Measurements from ENCODE around the gene CCSAP.
"Not testable (repeated sequence)": the region's sequence is repeated elsewhere in the genome, so short reads cannot be mapped to it uniquely, and the experiment has no call there.

Gene CCSAP

DNA sequence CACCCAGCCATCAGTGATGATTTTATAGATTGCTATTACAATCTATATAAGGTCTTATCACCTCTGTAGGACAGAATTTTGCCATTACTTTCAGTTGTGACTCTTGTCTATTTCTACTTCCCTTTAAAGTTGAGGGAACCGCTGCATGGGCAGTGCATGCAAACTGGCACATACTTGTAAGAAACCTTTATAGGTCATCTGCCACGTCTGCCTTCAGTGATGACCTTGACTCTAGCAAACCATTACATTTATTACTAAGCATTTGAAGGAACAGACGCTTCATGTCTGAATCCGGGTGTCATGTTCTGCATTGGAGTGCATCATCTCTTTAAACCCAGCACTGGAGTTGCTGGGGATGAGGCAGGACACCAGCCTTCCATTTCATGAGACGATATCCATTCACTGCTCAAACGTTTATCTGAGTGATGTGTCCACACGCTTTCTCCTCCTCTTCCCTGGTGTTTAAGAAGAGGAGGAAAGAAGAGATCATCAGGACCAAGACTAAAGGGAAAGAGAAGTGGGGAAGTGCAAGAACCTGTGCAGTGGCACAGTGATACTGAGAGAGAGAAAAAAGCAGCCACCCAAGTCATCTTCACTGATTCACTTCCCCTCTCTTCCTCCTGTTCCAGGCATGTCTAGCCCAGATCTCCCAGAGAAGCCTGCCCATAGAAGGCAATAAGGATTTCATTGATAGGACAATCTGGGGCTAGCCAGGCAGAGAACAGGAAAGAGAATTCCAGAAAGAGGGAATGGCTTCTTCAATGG lies 14.1 kb downstream of the CCSAP start:
- in situ Hi-C loops (cut with MboI; ENCODE audit: low sequenced_read_pairs, unreplicated experiment) = no loop called here
- DNase-seq (ENCODE audit: low spot score) = no peak
- TF ChIP-seq, protein P1, sequence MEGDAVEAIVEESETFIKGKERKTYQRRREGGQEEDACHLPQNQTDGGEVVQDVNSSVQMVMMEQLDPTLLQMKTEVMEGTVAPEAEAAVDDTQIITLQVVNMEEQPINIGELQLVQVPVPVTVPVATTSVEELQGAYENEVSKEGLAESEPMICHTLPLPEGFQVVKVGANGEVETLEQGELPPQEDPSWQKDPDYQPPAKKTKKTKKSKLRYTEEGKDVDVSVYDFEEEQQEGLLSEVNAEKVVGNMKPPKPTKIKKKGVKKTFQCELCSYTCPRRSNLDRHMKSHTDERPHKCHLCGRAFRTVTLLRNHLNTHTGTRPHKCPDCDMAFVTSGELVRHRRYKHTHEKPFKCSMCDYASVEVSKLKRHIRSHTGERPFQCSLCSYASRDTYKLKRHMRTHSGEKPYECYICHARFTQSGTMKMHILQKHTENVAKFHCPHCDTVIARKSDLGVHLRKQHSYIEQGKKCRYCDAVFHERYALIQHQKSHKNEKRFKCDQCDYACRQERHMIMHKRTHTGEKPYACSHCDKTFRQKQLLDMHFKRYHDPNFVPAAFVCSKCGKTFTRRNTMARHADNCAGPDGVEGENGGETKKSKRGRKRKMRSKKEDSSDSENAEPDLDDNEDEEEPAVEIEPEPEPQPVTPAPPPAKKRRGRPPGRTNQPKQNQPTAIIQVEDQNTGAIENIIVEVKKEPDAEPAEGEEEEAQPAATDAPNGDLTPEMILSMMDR (IDR thresholded peaks at IDR 0.05; ENCODE audit: borderline replicate concordance, control extremely low read depth, extremely low read depth, insufficient read depth, missing control alignments) = no peak

DNA sequence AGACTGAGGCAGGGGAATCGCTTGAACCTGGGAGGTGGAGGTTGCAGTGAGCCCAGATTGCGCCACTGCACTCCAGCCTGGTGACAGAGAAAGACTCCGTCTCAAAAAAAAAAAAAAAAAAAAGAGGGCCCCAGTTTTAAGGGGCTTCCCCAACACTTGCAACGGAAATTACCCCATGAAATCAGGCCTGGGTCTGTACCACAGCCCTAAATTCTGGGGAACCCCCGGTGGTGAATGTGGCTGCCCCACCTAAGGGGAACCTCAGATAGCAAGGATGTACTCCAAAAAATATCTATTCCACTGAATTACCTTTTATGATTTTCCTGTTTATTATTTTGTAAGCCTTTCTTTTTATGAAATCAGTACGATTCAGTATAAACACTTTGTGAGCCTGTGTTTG lies 15.1 kb downstream of the CCSAP start:
- in situ Hi-C loops (cut with MboI; ENCODE audit: low sequenced_read_pairs, unreplicated experiment); DNase-seq (ENCODE audit: low spot score): not testable (repeated sequence)

DNA sequence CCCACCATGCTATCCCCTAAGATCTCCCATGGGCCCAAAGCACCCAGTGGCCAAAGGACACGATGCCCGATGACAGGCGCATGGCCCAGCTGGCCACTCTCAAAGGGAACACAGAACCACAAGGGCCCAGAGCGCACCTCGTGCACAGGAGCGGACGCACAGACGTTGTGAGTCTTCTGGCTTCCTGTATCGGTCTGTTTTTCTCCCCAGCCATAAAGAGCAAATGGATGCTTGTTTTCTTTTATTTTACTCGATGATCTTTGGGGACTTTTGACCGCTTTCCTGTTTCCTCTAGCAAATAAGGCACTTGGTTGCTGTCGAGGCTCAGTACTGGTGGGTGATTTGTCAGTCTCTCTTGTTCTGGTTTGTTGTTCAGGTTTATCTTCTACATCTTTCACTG lies 16.2 kb downstream of the CCSAP start:
- in situ Hi-C loops (cut with MboI; ENCODE audit: low sequenced_read_pairs, unreplicated experiment) = no loop called here
- DNase-seq (ENCODE audit: low spot score) = no peak
- TF ChIP-seq, protein P1 (IDR thresholded peaks at IDR 0.05; ENCODE audit: borderline replicate concordance, control extremely low read depth, extremely low read depth, insufficient read depth, missing control alignments) = no peak

DNA sequence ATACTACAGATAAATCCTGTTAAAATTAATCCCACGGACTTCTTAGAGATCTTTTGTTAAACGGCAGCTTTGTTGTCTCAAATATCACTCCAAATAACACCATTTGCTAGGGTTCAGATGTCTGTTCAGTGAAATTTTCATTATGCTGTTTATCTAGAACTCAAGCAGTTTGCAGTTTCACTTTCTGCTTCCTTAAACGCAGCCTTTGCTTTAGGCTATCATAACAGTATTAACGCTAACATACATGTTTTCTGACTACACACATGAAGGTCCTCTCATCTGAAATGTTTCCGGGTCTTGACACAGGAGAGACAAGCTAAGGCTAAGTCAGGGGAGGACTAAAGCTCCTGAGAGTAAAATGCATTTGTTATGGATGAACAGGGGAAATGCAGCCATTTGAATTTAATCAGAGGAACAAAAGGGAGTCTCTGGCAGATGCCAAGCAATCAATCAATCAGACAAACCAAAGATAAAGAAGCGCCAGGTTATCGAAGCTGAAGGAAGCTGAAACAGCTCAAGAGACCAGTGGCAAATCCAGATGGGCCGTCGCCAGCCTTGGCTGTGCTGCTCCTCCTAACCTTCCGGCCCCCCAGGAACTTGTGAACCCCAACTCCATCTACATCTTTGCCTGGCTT lies 16.9 kb downstream of the CCSAP start:
- TF ChIP-seq, protein P1 (IDR thresholded peaks at IDR 0.05; ENCODE audit: borderline replicate concordance, control extremely low read depth, extremely low read depth, insufficient read depth, missing control alignments) = no peak
- DNase-seq (ENCODE audit: low spot score) = no peak
- in situ Hi-C loops (cut with MboI; ENCODE audit: low sequenced_read_pairs, unreplicated experiment) = no loop called here

DNA sequence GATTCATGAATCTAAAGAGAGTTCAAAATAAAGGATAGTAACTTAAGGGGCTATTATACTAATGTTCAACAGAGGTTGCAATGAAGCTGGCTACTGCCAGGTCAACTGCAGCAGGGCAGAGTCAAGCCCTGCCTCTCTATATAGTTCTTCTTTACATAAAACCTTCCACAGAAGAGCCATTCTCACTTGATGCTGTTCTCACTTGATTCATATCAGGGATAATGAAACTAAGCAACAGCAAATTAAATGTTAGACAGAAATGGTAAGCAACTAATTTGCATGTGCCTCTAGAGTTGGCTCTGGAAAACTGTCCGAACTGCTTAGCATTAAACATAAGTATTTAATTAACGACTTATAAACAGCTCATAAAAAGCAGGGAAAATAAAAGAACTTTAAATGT lies 17.4 kb downstream of the CCSAP start:
- TF ChIP-seq, protein P1 (IDR thresholded peaks at IDR 0.05; ENCODE audit: borderline replicate concordance, control extremely low read depth, extremely low read depth, insufficient read depth, missing control alignments) = no peak
- DNase-seq (ENCODE audit: low spot score) = no peak
- in situ Hi-C loops (cut with MboI; ENCODE audit: low sequenced_read_pairs, unreplicated experiment) = no loop called here

DNA sequence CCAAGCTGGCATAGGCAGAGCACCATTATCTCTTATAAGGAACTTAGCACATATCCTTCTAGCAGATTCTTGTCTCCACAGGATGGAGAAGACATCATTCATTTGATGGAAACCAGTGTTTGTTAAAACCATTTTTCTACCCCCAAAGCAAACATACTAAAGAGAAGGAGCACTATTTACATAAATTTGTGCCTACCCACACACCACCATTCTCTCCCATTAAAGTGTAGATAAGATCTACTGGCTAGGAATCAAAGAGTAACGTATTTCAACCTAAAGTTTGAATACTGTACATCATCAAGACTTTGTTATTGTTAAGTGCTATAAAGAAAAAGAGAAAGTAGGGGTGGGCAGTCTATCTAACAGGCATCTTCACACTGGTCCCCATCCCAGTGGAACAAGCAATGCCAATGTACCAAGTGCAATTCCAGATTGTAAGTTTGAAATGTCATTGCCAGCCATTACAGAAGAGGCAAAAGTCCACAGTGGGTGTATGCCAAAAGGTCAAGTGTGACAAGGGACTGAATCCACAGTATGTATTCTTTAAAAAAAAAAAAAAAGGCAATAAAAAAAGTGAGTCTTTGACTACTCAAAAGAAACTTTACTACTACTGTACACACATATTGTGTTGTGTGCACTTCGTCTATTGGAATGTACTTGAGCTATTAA lies 18.8 kb downstream of the CCSAP start:
- TF ChIP-seq, protein P1 (IDR thresholded peaks at IDR 0.05; ENCODE audit: borderline replicate concordance, control extremely low read depth, extremely low read depth, insufficient read depth, missing control alignments) = no peak
- in situ Hi-C loops (cut with MboI; ENCODE audit: low sequenced_read_pairs, unreplicated experiment) = no loop called here
- no peak for DNase-seq (ENCODE audit: low spot score)

DNA sequence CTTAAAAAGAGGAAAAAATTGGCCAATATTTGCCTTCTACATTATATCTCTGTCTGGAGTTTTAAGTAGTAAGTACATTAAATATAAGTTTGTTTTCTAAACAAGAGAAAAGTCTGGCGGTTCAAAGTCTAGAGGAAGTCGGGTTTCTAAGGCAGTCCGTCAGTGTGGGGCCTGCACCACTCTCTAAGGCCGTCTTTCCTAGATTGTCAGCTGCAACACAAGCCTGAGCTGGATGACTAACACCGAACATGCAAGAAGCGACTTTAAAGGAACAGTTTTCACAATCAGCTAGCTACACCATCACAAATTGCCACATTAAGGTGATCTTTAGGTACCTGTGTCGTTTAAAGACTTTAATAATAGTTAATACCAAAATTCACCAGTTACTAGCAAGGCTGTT lies 19.6 kb downstream of the CCSAP start:
- in situ Hi-C loops (cut with MboI; ENCODE audit: low sequenced_read_pairs, unreplicated experiment) = no loop called here
- TF ChIP-seq, protein P1 (IDR thresholded peaks at IDR 0.05; ENCODE audit: borderline replicate concordance, control extremely low read depth, extremely low read depth, insufficient read depth, missing control alignments) = no peak
- DNase-seq (ENCODE audit: low spot score) = no peak
